HCT116 (cell line): Measurements from ENCODE around the gene RNU5D-1.

Experiments used
- REST ChIP-seq: IDR thresholded peaks from 2 replicates; pipeline ENCODE4 v1.6.1; 2012; ENCODE audit warnings: low read depth
- SIN3A ChIP-seq: IDR thresholded peaks from 2 replicates; pipeline ENCODE4 v1.6.1; 2012; ENCODE audit warnings: low read depth
- TF ChIP-seq, protein P1 (sequence below): IDR thresholded peaks from 2 replicates; pipeline ENCODE4 v1.6.1; 2012

- TF ChIP-seq REST (no peak), SIN3A (no peak)
- TF ChIP-seq, protein P1, sequence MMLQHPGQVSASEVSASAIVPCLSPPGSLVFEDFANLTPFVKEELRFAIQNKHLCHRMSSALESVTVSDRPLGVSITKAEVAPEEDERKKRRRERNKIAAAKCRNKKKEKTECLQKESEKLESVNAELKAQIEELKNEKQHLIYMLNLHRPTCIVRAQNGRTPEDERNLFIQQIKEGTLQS = no peak
Measured at GRCh38 chr1:44723496-44724295, 7.3 kb downstream of the RNU5D-1 start.
